Right cardiac atrium (tissue), 5 donors: ENCODE results near the gene SLC6A11. TPM values are rescaled to one million over a fixed set of nuclear protein-coding genes. Genes with fewer than 3 reads are reported as not detected.

Experiments
- ATAC-seq, 2 donors: fragments of 200-7000 bp; cut with Tn5 transposase; one replicate each; pipeline versions ENCODE4 v1.8.0 to v1.9.1; 2020; ENCODE audit warnings: moderate library complexity in 2 of 2, mild to moderate bottlenecking in 1 of 2
- DNase-seq, 3 donors: peaks; one replicate each; pipeline ENCODE4 v3.0.0-alpha.2; 2020
- H3K27ac ChIP-seq: one replicate; pipeline ENCODE4 v1.5.1; 2013; ENCODE audit warnings: mild to moderate bottlenecking, low read length, control low read depth, moderate library complexity
- H3K27me3 ChIP-seq: one replicate; pipeline ENCODE4 v1.6.1; 2013; ENCODE audit not compliant: control insufficient read depth, insufficient read depth
- H3K4me1 ChIP-seq: one replicate; pipeline ENCODE4 v1.6.1; 2013; ENCODE audit warnings: low read length; ENCODE audit not compliant: control insufficient read depth, insufficient read depth
- H3K4me3 ChIP-seq: one replicate; pipeline ENCODE4 v1.5.1; 2013; ENCODE audit warnings: low read length, control low read depth
- H3K9me3 ChIP-seq: one replicate; pipeline ENCODE4 v1.6.1; 2013; ENCODE audit warnings: low read length; ENCODE audit not compliant: control insufficient read depth
- WGBS: extraction: QIAGEN DNeasy Blood & Tissue Kit; methylation state at CpG from one replicate; pipeline ENCODE4 v1.1.7; 2013; 5-methylcytosine and 5-hydroxymethylcytosine counted together
- intact Hi-C, 4 donors: fragments of 100-400 bp; cut with DNase I; formaldehyde crosslinking; loops; one replicate each; pipeline versions ENCODE4 v1.11.0 to v1.14.0; 2022 to 2023
- polyA plus RNA-seq: library from polyadenylated mRNA; stranded (reverse); fragments of 200-250 nt; gene quantifications from one replicate; pipeline ENCODE4 v1.2.3, GENCODE V29; 2013
- total RNA-seq, 4 donors: library from RNA; stranded (reverse); fragmentation: NEBNext Ultra II Directional; extraction: Animal tissue kit (Norgen Biotek cat#: 25700); gene quantifications; one replicate each; pipeline ENCODE4 v1.2.1, GENCODE V29; 2021
- donor health status: healthy with polysubstance abuse.
- donor health status: DM: no; HTN: yes; CAD: no.
- donor health status: DM: no; HTN: no; CAD: no.
- donor health status: DM: no; HTN: yes; CAD: no; lungs with severe emphysema.
- donor health status: DM: yes; HTN: yes; CAD: no.

The SLC6A11 gene
- total and polyA plus RNA-seq, 5 donors: 0.02 TPM; not detected in 4

- Histone ChIP-seq H3K9me3 (peaks cover 4% of the 10 kb centered on the region), H3K27ac (no peak overlapping the region), H3K4me3 (no peak overlapping the region), H3K4me1 (no peaks in the 10 kb centered on the region), H3K27me3 (no peaks in the 10 kb centered on the region)
- WGBS: 57% methylated on average over 1 of the region's 1 CpG
- DNase-seq (no peak), ATAC-seq (no peak)
- intact Hi-C loops: no loop called here
These were observed 74.6 kb downstream of the SLC6A11 start for GRCh38 chr3:10890665-10891064.

- peaks cover 4% of the 10 kb centered on the region for H3K9me3 ChIP-seq
- 70% methylated on average over 5 of the region's 5 CpGs for WGBS
- H3K4me1 ChIP-seq: no peaks in the 10 kb centered on the region
- no peak overlapping the region for H3K27ac ChIP-seq
- ATAC-seq: no peak
- DNase-seq: no peak
- no peak overlapping the region for H3K4me3 ChIP-seq
- intact Hi-C loops: no loop called here
- H3K27me3 ChIP-seq: no peaks in the 10 kb centered on the region
These were observed 76.6 kb downstream of the SLC6A11 start for GRCh38 chr3:10892622-10893021.

- intact Hi-C loops: no loop called here
- Histone ChIP-seq H3K27ac (no peak overlapping the region), H3K27me3 (no peaks in the 10 kb centered on the region), H3K9me3 (peaks cover 3% of the 10 kb centered on the region), H3K4me1 (no peaks in the 10 kb centered on the region), H3K4me3 (no peak overlapping the region)
- ATAC-seq: no peak
- no peak for DNase-seq
- 75% methylated on average over 13 of the region's 13 CpGs for WGBS
These were observed 85.4 kb downstream of the SLC6A11 start for GRCh38 chr3:10901296-10901945.

GRCh38 chr3:10907262-10907661 is 91.2 kb downstream of the SLC6A11 start:
- 88% methylated on average over 1 of the region's 1 CpG for WGBS
- peaks cover 4% of the 10 kb centered on the region for H3K9me3 ChIP-seq
- H3K27ac ChIP-seq: no peak overlapping the region
- ATAC-seq (no peak), DNase-seq (no peak)
- no peak overlapping the region for H3K4me3 ChIP-seq
- H3K27me3 ChIP-seq: no peaks in the 10 kb centered on the region
- intact Hi-C loops: no loop called here
- H3K4me1 ChIP-seq: no peaks in the 10 kb centered on the region

- ATAC-seq: no peak
- peaks cover 4% of the 10 kb centered on the region for H3K9me3 ChIP-seq
- intact Hi-C loops: no loop called here
- no peaks in the 10 kb centered on the region for H3K27me3 ChIP-seq
- WGBS: 61% methylated on average over 3 of the region's 3 CpGs
- no peak overlapping the region for H3K27ac ChIP-seq
- H3K4me3 ChIP-seq: no peak overlapping the region
- no peak for DNase-seq
- no peaks in the 10 kb centered on the region for H3K4me1 ChIP-seq
These were observed 94.3 kb downstream of the SLC6A11 start for GRCh38 chr3:10910367-10910766.

- intact Hi-C loops: no loop called here
- ATAC-seq (no peak), DNase-seq (no peak)
- WGBS: 68% methylated on average over 2 of the region's 2 CpGs
- Histone ChIP-seq H3K4me1 (no peaks in the 10 kb centered on the region), H3K9me3 (peaks cover under 1% of the 10 kb centered on the region), H3K27ac (no peak overlapping the region), H3K4me3 (no peak overlapping the region), H3K27me3 (no peaks in the 10 kb centered on the region)
These were observed 95.4 kb downstream of the SLC6A11 start for GRCh38 chr3:10911350-10912002.

- DNase-seq (no peak), ATAC-seq (no peak)
- WGBS: 64% methylated on average over 3 of the region's 3 CpGs
- H3K4me1 ChIP-seq: no peaks in the 10 kb centered on the region
- no peak overlapping the region for H3K4me3 ChIP-seq
- intact Hi-C loops: no loop called here
- H3K27me3 ChIP-seq: no peaks in the 10 kb centered on the region
- H3K9me3 ChIP-seq: no peaks in the 10 kb centered on the region
- H3K27ac ChIP-seq: no peak overlapping the region
These were observed 96.8 kb downstream of the SLC6A11 start for GRCh38 chr3:10912786-10913185.

- 39% methylated on average over 5 of the region's 5 CpGs for WGBS
- Histone ChIP-seq H3K4me3 (no peak overlapping the region), H3K27me3 (no peaks in the 10 kb centered on the region), H3K4me1 (no peaks in the 10 kb centered on the region), H3K27ac (no peak overlapping the region), H3K9me3 (no peaks in the 10 kb centered on the region)
- ATAC-seq (no peak), DNase-seq (no peak)
- intact Hi-C loops: no loop called here
These were observed 99.3 kb downstream of the SLC6A11 start for GRCh38 chr3:10915376-10915775.

- H3K4me3 ChIP-seq: no peak overlapping the region
- no peak overlapping the region for H3K27ac ChIP-seq
- ATAC-seq (no peak), DNase-seq (no peak)
- H3K9me3 ChIP-seq: no peaks in the 10 kb centered on the region
- intact Hi-C loops: no loop called here
- WGBS: 69% methylated on average over 3 of the region's 3 CpGs
- no peaks in the 10 kb centered on the region for H3K27me3 ChIP-seq
- no peaks in the 10 kb centered on the region for H3K4me1 ChIP-seq
These were observed 101.1 kb downstream of the SLC6A11 start for GRCh38 chr3:10917176-10917575.

GRCh38 chr3:10918011-10918410 is 102.0 kb downstream of the SLC6A11 start:
- H3K4me3 ChIP-seq: no peak overlapping the region
- intact Hi-C loops: no loop called here
- no peaks in the 10 kb centered on the region for H3K4me1 ChIP-seq
- no peaks in the 10 kb centered on the region for H3K27me3 ChIP-seq
- 88% methylated on average over 11 of the region's 11 CpGs for WGBS
- ATAC-seq (no peak), DNase-seq (no peak)
- no peaks in the 10 kb centered on the region for H3K9me3 ChIP-seq
- H3K27ac ChIP-seq: no peak overlapping the region

- Histone ChIP-seq H3K4me3 (no peak overlapping the region), H3K9me3 (no peaks in the 10 kb centered on the region), H3K27me3 (no peaks in the 10 kb centered on the region), H3K4me1 (no peaks in the 10 kb centered on the region), H3K27ac (no peak overlapping the region)
- ATAC-seq: no peak
- intact Hi-C loops: no loop called here
- 64% methylated on average over 5 of the region's 5 CpGs for WGBS
- no peak for DNase-seq
These were observed 103.6 kb downstream of the SLC6A11 start for GRCh38 chr3:10919636-10920035.
